ENCODE data around the gene NCBP1. TPM values are rescaled to one million over a fixed set of nuclear protein-coding genes. Genes with fewer than 3 reads are reported as not detected.

NCBP1 gene
- total and polyA plus RNA-seq, 2 of the 4 experiments (the other 2 are of a cell fraction) = 17.8 to 46.4 TPM

DNA sequence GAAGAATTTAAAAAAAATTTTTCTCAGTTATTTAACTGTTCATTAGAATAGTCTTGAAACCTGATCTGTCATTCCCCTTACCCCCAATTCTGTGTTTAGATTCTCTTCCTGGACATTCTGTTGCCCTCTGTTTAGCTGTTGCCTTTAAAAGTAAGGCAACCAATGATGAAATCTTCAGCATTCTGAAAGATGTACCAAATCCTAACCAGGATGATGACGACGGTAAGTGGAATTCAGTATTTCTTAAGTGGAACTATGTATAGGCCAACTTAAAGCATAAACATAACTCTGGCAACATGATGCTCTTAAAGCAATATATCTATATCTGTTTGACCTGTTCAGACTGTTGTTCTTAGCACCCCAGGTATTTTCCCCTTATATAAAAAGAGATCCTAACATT is 27.2 kb downstream of the NCBP1 start:
- Histone ChIP-seq H3K56ac (ENCODE audit: extremely low read depth, insufficient read depth, low read length) (no peak overlapping the region), H3K4me1 (ENCODE audit: control insufficient read depth, insufficient read depth, low read length) (peaks cover 4% of the 10 kb centered on the region), H2BK120ac (ENCODE audit: low read depth, low read length) (no peak overlapping the region), H2AK5ac (ENCODE audit: low read depth, low read length) (no peak overlapping the region), H4K20me1 (ENCODE audit: insufficient read depth, low read length) (no peaks in the 10 kb centered on the region), H3K27ac (ENCODE audit: insufficient read depth, low read length) (no peak overlapping the region), H3K27me3 (ENCODE audit: control insufficient read depth, insufficient read depth, low read length) (no peaks in the 10 kb centered on the region), H2BK20ac (ENCODE audit: low read depth, low read length) (no peak overlapping the region), H3K23ac (ENCODE audit: low read depth, low read length) (no peak overlapping the region), H4K5ac (ENCODE audit: low read depth, low read length) (no peak overlapping the region), H3K9me3 (ENCODE audit: control insufficient read depth, insufficient read depth, low read length) (no peaks in the 10 kb centered on the region), H3K9me1 (ENCODE audit: insufficient read depth, low read length) (peaks cover 4% of the 10 kb centered on the region; the same call in 1 of the 2 replicates), H2BK15ac (ENCODE audit: low read depth, low read length) (no peak overlapping the region), H3K4me2 (ENCODE audit: low read depth, low read length) (peak overlapping the region; percentile 21; the same call in 1 of the 2 replicates), H3K4ac (ENCODE audit: low read depth, low read length) (no peak overlapping the region), H2AK9ac (replicated peaks; ENCODE audit: low read depth, low read length, poor library complexity) (no peak overlapping the region), H3K18ac (ENCODE audit: low read depth, low read length) (no peak overlapping the region; the same call in 1 of the 2 replicates), H3K79me1 (ENCODE audit: low read depth in 1 of 2, low read length in 2 of 2) (peaks cover 18 to 19% of the 10 kb centered on the region in 2 experiments), H2AFZ (replicated peaks; ENCODE audit: low read length, poor library complexity) (no peak overlapping the region), H4K91ac (ENCODE audit: insufficient read depth, low read depth, low read length) (no peak overlapping the region), H3K9ac (ENCODE audit: low read depth, low read length) (no peak overlapping the region), H4K8ac (ENCODE audit: low read depth in 2 of 2, low read length in 2 of 2) (no peak overlapping the region), H2BK5ac (ENCODE audit: low read depth, low read length, poor library complexity, severe bottlenecking) (peak overlapping the region; percentile 89), H3K14ac (replicated peaks; ENCODE audit: low read depth, low read length) (no peak overlapping the region), H3K4me3 (ENCODE audit: insufficient read depth, low read depth, low read length) (no peak overlapping the region), H3K36me3 (ENCODE audit: control insufficient read depth, insufficient read depth, low read length) (peaks cover 47% of the 10 kb centered on the region)
- ChIA-PET POLR2A (ENCODE audit: unreplicated experiment) (no interaction called here), CTCF (interaction anchor here (0.9 to 1.3 kb wide), 3 partner anchors 10 to 23 kb away, joined by 3 read pairs; no protein-coding TSS in a partner anchor)
- intact Hi-C loops (cut with micrococcal nuclease) (no loop called here), dilution Hi-C loops (cut with HindIII; ENCODE audit: low sequenced_read_pairs, unreplicated experiment) (no loop called here), in situ Hi-C loops (cut with MboI; ENCODE audit: low sequenced_read_pairs) (no loop called here)
- TF ChIP-seq CHD1 (IDR thresholded peaks at IDR 0.05; ENCODE audit: low read depth, low read length) = no peak
- TF ChIP-seq CEBPB (IDR thresholded peaks at IDR 0.05; ENCODE audit: low read depth, low read length) = peak; percentile 88
- ATAC-seq (ENCODE audit: low read depth) (peak; percentile 83), DNase-seq (peak; percentile 85)
- no CpG with 5 or more reads among the region's 2 CpGs for WGBS, 2 experiments (ENCODE audit: extremely low coverage in 2 of 2, insufficient read length in 1 of 2)
- BruUV-seq (replicated peaks) = no TSS peak
